Stimulated activated naive CD8-positive, alpha-beta T cell treated with anti-CD3 and anti-CD28 coated beads, Interleukin-15, Interleukin-2, amounts not matched to agents 100 U/mL and 50 U/mL, for 24 hours (primary cell): ENCODE measurements around the gene CRLF2.
"Not testable (repeated sequence)": the region's sequence is repeated elsewhere in the genome, so short reads cannot be mapped to it uniquely, and the experiment has no call there.

Source experiments
- ATAC-seq: fragments of 150-1000 bp; cut with Tn5 transposase; one replicate; pipeline ENCODE4 v1.10.0; 2021
- DNase-seq: peaks from one replicate; pipeline ENCODE4 v3.0.0; 2021

Gene CRLF2

GRCh38 chrX:1215123-1215823 lies 2.8 kb upstream of the CRLF2 start:
- no peak for DNase-seq
- no peak for ATAC-seq

GRCh38 chrX:1213971-1214370 lies 1.5 kb upstream of the CRLF2 start:
- ATAC-seq, result no peak

GRCh38 chrX:1210844-1211243 lies 1.6 kb downstream of the CRLF2 start:
- ATAC-seq (no peak), DNase-seq (no peak)

More at GRCh38 chrX:1213971-1214370, 1.5 kb upstream of the CRLF2 start:
- no peak for DNase-seq

- no peak for ATAC-seq
- DNase-seq, result no peak
Observed at GRCh38 chrX:1207496-1208025, 4.9 kb downstream of the CRLF2 start.

- DNase-seq (no peak), ATAC-seq (peak; percentile 35)
Observed at GRCh38 chrX:1205681-1206611, 6.5 kb downstream of the CRLF2 start.

GRCh38 chrX:1202251-1202650 lies 10.2 kb downstream of the CRLF2 start:
- DNase-seq (no peak), ATAC-seq (no peak)

GRCh38 chrX:1196436-1196835 lies 16.0 kb downstream of the CRLF2 start:
- ATAC-seq (no peak), DNase-seq (peak; percentile 0)

- not testable (repeated sequence) for DNase-seq, ATAC-seq
Observed at GRCh38 chrX:1192196-1192595, 20.3 kb downstream of the CRLF2 start.

- ATAC-seq, result no peak
- no peak for DNase-seq
Observed at GRCh38 chrX:1190596-1191145, 21.8 kb downstream of the CRLF2 start.

- DNase-seq, result no peak
- ATAC-seq, result peak; percentile 35
Observed at GRCh38 chrX:1185561-1185960, 26.9 kb downstream of the CRLF2 start.

GRCh38 chrX:1182211-1182610 lies 30.2 kb downstream of the CRLF2 start:
- ATAC-seq, result no peak
- DNase-seq, result no peak

- not testable (repeated sequence) for ATAC-seq, DNase-seq
Observed at GRCh38 chrX:1181661-1182060, 30.8 kb downstream of the CRLF2 start.

- ATAC-seq, result no peak
- no peak for DNase-seq
Observed at GRCh38 chrX:1181170-1181569, 31.3 kb downstream of the CRLF2 start.

- DNase-seq, result no peak
- no peak for ATAC-seq
Observed at GRCh38 chrX:1178580-1179057, 33.8 kb downstream of the CRLF2 start.

- DNase-seq, result not testable (repeated sequence)
- ATAC-seq, result peak; percentile 22
Observed at GRCh38 chrX:1176531-1177320, 35.7 kb downstream of the CRLF2 start.

GRCh38 chrX:1174609-1175545 lies 37.6 kb downstream of the CRLF2 start:
- ATAC-seq, DNase-seq: not testable (repeated sequence)

- ATAC-seq, result not testable (repeated sequence)
Observed at GRCh38 chrX:1173435-1173834, 39.0 kb downstream of the CRLF2 start.

GRCh38 chrX:1172496-1172895 lies 40.0 kb downstream of the CRLF2 start:
- DNase-seq (no peak), ATAC-seq (no peak)

More at GRCh38 chrX:1173435-1173834, 39.0 kb downstream of the CRLF2 start:
- DNase-seq, result not testable (repeated sequence)

- DNase-seq, ATAC-seq: not testable (repeated sequence)
Observed at GRCh38 chrX:1171915-1172314, 40.5 kb downstream of the CRLF2 start.

- DNase-seq (no peak), ATAC-seq (no peak)
Observed at GRCh38 chrX:1170243-1170642, 42.2 kb downstream of the CRLF2 start.
